GM18951 (cell line): ENCODE results near the gene MRPL48.
A peak's percentile ranks its signal among the peaks of the same experiment; 100 is the strongest.
"Not testable (repeated sequence)": the region's sequence is repeated elsewhere in the genome, so short reads cannot be mapped to it uniquely, and the experiment has no call there.

ENCODE experiments used
- POLR2A ChIP-seq: IDR thresholded peaks from 4 replicates; pipeline ENCODE4 v1.6.1; 2011; ENCODE audit warnings: mild to moderate bottlenecking; ENCODE audit not compliant: insufficient read length, insufficient read depth; ENCODE audit errors: extremely low read depth
- in situ Hi-C: fragments of 300-500 bp; cut with MboI; formaldehyde crosslinking; loops from one replicate; pipeline ENCODE4 v1.12.0; 2022; ENCODE audit warnings: low sequenced_read_pairs, mixed read lengths, inconsistent platforms; ENCODE audit not compliant: unreplicated experiment

Gene MRPL48

GRCh38 chr11:73787643-73788558, at the start of gene MRPL48:
TSS of gene MRPL48 (plus strand) at chr11:73787874. CDS start at chr11:73787972, 98 bp downstream.
- TF ChIP-seq POLR2A, result peak; percentile 81
- in situ Hi-C loops, result no loop called here

- no peak for TF ChIP-seq POLR2A
- in situ Hi-C loops, result no loop called here
Measured at GRCh38 chr11:73743045-73743444, 44.6 kb upstream of the MRPL48 start.

- in situ Hi-C loops, result no loop called here
- TF ChIP-seq POLR2A, result no peak
Measured at GRCh38 chr11:73746701-73747100, 41.0 kb upstream of the MRPL48 start.

GRCh38 chr11:73747762-73748161, 39.9 kb upstream of the MRPL48 start:
- no peak for TF ChIP-seq POLR2A
- in situ Hi-C loops, result no loop called here

- in situ Hi-C loops, result no loop called here
- no peak for TF ChIP-seq POLR2A
Measured at GRCh38 chr11:73748300-73748699, 39.4 kb upstream of the MRPL48 start.

- in situ Hi-C loops, result no loop called here
- no peak for TF ChIP-seq POLR2A
Measured at GRCh38 chr11:73749118-73749517, 38.6 kb upstream of the MRPL48 start.

- in situ Hi-C loops, result no loop called here
- no peak for TF ChIP-seq POLR2A
Measured at GRCh38 chr11:73750228-73750627, 37.4 kb upstream of the MRPL48 start.

- in situ Hi-C loops, result not testable (repeated sequence)
Measured at GRCh38 chr11:73750862-73751261, 36.8 kb upstream of the MRPL48 start.

GRCh38 chr11:73752216-73752867, 35.3 kb upstream of the MRPL48 start:
- in situ Hi-C loops, result no loop called here
- no peak for TF ChIP-seq POLR2A

GRCh38 chr11:73752903-73753302, 34.8 kb upstream of the MRPL48 start:
- in situ Hi-C loops, result no loop called here
- no peak for TF ChIP-seq POLR2A

GRCh38 chr11:73753938-73754337, 33.7 kb upstream of the MRPL48 start:
- in situ Hi-C loops, result no loop called here
- TF ChIP-seq POLR2A, result no peak

- in situ Hi-C loops, result no loop called here
- TF ChIP-seq POLR2A, result no peak
Measured at GRCh38 chr11:73755670-73756069, 32.0 kb upstream of the MRPL48 start.

- TF ChIP-seq POLR2A, result no peak
- in situ Hi-C loops, result no loop called here
Measured at GRCh38 chr11:73757598-73757997, 30.1 kb upstream of the MRPL48 start.

GRCh38 chr11:73758451-73758850, 29.2 kb upstream of the MRPL48 start:
- in situ Hi-C loops, result no loop called here

More at GRCh38 chr11:73758451-73758850, 29.2 kb upstream of the MRPL48 start:
- TF ChIP-seq POLR2A, result no peak
